GM19099 (cell line): ENCODE measurements around the gene CENPP.

Experiments
- POLR2A ChIP-seq: IDR thresholded peaks from 3 replicates; pipeline ENCODE4 v1.6.1; 2011; ENCODE audit warnings: low read depth; ENCODE audit not compliant: insufficient read length; ENCODE audit errors: extremely low read depth

CENPP gene

GRCh38 chr9:92492781-92493401 lies 167.1 kb downstream of the CENPP start:
- TF ChIP-seq POLR2A, result no peak

- no peak for TF ChIP-seq POLR2A
Observed at GRCh38 chr9:92493749-92494387, 168.1 kb downstream of the CENPP start.

DNA sequence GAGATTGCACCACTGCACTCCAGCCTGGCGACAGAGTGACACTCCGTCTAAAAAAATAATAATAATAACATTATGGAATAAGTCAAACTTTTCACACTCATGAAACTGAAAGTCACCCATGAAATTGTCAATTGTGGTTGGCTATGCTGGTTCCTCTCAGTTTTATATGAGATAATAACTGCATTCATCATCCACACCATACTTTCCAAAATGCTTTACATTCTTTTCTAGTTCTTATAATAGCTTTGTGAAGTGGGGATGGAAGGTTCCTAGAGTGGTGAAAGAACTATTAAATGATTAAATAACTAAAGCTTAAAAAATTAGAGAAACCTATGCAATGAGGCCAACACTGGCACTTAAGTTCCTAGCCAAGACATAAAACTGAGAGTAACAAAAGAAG lies 169.1 kb downstream of the CENPP start:
- TF ChIP-seq POLR2A, result no peak

DNA sequence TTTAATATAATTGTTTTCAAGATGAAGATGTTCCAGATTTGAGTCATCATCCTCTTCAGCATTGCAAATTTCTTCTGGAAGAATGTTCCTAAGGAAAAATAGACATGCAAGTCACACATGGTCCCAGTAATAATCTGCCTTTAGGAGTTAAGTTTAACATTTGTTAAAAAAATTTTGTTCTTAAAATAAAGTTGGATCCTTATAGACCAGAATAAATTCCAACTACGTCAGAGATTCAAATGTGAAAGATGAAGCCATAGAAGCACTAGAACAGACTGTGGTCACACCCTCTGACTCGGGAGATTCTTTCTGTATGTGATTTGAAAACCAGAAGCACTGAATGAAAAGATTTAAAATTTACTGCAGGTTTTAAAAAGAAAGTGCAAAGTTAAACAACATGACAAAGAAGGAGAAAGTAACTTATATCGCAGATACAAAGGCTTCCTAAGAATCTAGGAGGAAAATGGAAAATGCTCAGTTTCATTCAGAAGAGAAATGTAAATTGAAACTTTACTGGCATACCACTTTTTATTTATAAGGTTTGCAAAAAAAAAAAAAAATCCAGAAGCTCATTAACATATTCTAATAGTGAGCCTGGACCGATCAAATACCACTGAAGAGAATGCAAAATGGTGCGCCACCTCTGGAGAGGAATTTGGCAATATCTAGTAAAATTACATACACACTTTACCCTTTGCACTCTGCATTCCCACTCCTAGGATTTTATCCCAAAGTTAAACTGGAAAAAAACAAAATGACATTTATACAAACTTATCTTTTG lies 170.8 kb downstream of the CENPP start:
- TF ChIP-seq POLR2A, result no peak

GRCh38 chr9:92499701-92500100 lies 173.9 kb downstream of the CENPP start:
- TF ChIP-seq POLR2A, result no peak

- TF ChIP-seq POLR2A, result no peak
Observed at GRCh38 chr9:92500725-92501124, 175.0 kb downstream of the CENPP start.

DNA sequence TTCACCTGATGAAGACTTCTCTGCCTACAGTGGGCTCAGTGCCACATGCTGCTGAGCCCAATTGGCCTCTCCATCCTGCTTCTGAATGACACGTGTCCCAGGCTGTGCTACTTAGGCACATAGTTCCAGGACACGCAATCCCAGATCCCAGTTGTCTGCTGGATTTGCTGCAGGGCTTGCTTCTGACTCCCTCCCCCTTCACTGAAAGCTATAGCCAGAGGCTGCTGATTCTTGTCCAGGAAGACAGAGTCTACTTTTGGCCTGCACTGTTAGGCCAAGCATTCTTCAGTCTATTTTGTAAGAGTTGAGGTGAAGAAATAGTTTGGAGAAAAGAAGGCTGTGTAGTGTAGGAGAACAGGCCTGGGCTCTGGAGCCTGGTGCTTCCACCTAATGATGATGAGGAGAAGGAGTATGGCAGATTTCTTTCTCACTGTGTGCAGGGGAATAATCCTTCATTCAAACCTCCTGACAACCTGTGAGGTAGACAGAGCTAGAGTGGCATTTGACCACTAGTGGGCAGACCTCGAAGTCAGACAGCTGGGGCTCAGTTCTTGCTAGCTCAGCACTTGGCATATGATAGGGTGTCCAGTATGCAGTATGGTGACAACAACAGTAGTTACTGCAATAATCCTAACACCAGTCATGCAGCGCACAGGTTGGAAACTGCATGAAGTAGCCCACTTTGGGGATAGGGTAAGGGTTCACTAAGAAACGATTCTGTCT lies 176.1 kb downstream of the CENPP start:
- no peak for TF ChIP-seq POLR2A

GRCh38 chr9:92503156-92503555 lies 177.4 kb downstream of the CENPP start:
- no peak for TF ChIP-seq POLR2A

DNA sequence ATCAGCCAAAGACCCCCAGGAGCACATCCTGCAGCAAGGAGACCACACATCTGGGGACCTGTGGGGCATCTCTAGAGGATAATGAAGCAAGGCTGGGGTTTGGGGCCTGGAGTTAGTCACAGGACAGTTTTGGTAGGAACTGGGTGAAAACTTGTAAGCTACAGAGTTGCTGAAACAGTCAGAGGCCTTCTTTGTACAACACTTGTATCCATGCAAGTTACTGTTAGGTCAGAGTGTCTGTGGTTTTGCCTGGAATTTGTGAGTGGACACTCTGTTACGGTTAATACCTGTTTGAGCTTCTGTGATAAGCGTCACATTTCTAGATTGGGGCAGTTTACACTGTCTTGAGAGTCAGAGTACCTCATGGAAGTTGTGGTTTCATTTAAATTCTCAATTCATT lies 179.1 kb downstream of the CENPP start:
- no peak for TF ChIP-seq POLR2A

DNA sequence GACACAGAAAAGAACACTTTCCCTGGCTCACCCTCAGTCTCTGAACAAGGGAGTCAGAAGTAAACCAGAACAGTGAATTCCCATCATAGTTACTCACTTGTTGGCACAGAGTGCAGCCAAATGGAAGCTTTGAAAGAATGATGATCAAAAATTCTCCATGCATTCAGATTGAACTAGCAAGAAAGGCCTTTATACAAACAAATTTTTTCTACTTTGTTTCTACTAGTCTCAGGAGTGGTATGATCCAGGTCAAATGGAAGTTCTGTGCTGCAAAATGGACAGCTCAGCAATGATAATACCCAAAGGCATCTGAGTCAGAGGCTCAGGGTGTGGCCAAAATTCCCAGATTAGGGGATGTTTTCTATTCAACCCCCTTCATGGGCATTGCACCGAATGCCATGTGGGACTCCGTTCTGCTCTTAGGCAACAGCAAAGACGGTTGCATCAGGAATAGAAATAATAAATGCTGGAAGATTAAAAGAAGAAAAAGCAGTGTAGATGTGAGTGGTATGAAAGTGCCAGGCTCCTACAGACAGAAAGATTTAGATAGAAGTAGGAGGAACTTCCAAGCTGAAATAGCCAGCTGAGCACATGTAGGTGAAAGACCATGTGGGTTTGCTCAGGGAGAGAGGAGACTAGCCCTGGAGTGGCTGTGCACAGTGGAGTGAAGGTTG lies 180.6 kb downstream of the CENPP start:
- TF ChIP-seq POLR2A, result no peak

- no peak for TF ChIP-seq POLR2A
Observed at GRCh38 chr9:92507005-92507404, 181.3 kb downstream of the CENPP start.

GRCh38 chr9:92507496-92507895 lies 181.7 kb downstream of the CENPP start:
- TF ChIP-seq POLR2A, result no peak

- no peak for TF ChIP-seq POLR2A
Observed at GRCh38 chr9:92508018-92508820, 182.5 kb downstream of the CENPP start.

- TF ChIP-seq POLR2A, result no peak
Observed at GRCh38 chr9:92509050-92509449, 183.3 kb downstream of the CENPP start.

DNA sequence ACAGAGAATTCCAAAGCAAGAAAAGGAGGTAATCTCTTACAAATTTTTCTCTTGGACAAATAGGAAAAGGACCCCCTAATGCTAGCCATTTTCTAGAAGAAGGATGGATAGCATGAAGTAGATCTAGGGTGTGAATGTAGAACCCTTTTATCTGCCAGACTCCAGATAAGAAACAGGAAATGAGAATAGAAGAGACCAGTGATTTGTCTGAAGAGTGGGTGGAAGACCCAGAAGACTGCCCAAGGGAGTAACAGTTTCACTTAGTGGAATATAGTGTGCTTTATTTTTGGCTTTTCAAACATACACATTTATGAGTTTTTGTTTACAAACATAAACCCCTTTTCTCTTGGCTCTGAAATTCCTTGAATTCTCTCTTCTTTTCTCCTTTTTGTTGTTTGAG lies 185.0 kb downstream of the CENPP start:
- no peak for TF ChIP-seq POLR2A

DNA sequence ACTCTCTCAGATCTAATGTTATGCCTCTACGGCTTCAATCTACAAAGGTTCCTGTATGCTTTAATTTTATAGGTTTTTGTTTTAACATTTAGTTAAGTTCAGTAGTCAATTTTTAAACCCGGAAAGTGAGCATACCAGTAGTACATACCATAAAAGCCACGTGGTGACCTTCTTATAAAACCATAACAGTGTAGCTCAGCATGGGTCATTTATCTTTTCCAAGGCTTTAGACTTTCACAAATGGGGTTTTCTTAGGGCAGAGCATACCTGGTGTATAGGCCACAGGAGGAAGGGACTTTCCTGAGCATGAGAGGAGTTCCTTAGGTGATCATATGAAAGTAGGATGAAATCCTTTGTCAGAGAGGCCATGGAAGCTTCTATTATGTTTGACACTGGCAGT lies 186.9 kb downstream of the CENPP start:
- TF ChIP-seq POLR2A, result no peak
